OCI-LY3 (cell line): ENCODE data around the gene PITRM1.

ENCODE experiments used
- CTCF ChIP-seq: fragments of 200-600, 300-600 bp; sonication (generic); IDR thresholded peaks from 2 replicates; pipeline ENCODE4 v1.5.1; 2014; ENCODE audit warnings: antibody characterized with exemption, low read length, low read depth
- EZH2phosphoT487 ChIP-seq: fragments of 200-600 bp; shearing (Covaris generic); IDR thresholded peaks from 2 replicates; pipeline ENCODE4 v1.6.1; 2018; ENCODE audit warnings: antibody characterized with exemption, mixed run types, low read depth

- TF ChIP-seq CTCF (no peak), EZH2phosphoT487 (no peak)
These were observed 38.6 kb downstream of the PITRM1 start for GRCh38 chr10:3133948-3134347.
